IPS-NIHi7 (cell line): Measurements from ENCODE around the gene MILR1.
"Not testable (repeated sequence)": the region's sequence is repeated elsewhere in the genome, so short reads cannot be mapped to it uniquely, and the experiment has no call there.

Experiments used
- DNase-seq: peaks from one replicate; pipeline ENCODE4 v3.0.0; 2012; ENCODE audit warnings: mixed read lengths; ENCODE audit errors: extremely low spot score

Gene MILR1

GRCh38 chr17:64428406-64428805 is 20.5 kb upstream of the MILR1 start:
- DNase-seq = no peak

GRCh38 chr17:64430036-64430435 is 18.9 kb upstream of the MILR1 start:
- DNase-seq = not testable (repeated sequence)

- DNase-seq = no peak
Measured at GRCh38 chr17:64431534-64431933, 17.4 kb upstream of the MILR1 start.

GRCh38 chr17:64437944-64438525 is 10.9 kb upstream of the MILR1 start:
- DNase-seq = no peak

- not testable (repeated sequence) for DNase-seq
Measured at GRCh38 chr17:64439521-64439920, 9.4 kb upstream of the MILR1 start.

- DNase-seq = no peak
Measured at GRCh38 chr17:64439956-64440355, 9.0 kb upstream of the MILR1 start.

GRCh38 chr17:64441772-64442540 is 7.0 kb upstream of the MILR1 start:
- DNase-seq = no peak

DNA sequence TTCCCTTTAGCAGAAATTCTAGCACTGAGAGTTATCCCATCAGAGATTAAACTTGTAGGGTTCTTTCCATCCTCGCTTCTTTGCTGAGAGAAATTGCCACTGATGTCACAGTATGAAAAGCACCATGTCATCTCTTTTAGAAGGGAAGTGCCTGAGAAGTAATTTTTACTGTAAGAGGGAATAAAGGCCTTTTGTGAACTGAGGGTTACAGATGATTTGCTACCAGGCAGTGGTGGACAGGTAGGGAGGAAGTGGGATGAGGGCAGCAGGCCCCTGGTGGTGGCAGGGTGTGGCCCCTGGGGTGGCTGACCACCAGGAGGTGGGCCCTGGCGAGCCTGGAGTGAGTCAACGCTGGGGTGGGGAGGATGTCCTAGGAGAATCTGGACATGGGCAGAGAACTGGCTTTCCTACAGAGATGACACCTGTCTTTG is 6.4 kb upstream of the MILR1 start:
- DNase-seq = no peak

GRCh38 chr17:64443086-64443760 is 5.7 kb upstream of the MILR1 start:
- DNase-seq = no peak

GRCh38 chr17:64447526-64447925 is 1.4 kb upstream of the MILR1 start:
- no peak for DNase-seq

DNA sequence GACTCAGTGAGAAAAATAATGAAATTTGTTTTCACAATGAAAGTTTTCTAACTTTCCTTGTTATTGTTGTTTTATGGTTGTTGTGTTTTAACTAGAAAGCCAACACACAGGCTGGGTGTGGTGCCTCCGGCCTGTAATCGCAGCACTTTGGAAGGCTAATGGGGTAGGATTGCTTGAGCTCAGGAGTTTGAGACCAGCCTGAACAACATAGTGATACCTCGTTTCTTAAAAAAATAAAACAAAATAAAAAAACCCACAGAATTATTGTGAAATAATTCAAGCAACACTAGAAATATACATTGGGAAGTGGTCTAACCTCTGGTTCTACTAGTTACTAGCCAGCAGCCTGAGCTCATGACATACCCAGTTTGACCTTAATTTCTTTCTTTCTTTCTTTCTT is 630 bp downstream of the MILR1 start:
- DNase-seq = no peak

DNA sequence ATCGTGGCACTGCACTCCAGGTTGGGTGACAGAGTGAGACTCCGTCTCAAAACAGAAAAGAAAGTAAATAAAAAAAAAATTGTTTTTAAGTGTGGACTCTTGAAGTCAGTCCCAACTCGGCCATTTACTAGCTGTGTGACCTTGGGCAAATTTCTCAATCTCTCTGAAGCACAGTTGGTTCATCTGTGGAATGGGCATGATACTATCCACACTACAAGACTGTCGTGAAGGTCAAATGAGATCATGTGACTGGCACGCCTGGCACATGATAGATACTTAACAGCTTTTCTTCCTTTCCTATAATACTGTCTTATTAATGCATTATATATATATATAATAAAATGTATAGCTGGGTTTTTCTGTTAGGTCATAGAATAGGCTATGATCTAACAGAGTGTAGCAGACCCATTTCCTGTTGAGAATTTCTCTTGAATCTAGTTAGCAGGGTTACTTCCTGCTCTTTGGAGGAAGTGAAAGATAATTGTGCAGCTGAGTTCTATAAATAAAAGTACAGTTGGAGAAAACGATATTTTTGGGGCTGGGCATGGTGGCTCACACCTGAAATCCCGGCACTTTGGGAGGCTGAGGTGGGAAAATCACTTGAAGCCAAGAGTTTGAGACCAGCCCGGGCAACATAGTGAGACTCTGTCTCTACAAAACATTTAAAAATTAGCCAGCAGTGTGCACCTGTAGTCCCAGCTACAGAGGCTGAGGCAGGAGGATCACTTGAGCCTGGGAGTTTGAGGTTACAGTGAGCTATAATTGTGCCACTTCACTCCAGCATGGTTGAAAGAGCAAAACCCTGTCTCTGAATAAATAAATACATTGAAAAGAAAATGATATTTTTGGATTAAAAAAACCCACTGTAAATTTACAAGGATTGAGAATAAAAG is 7.3 kb downstream of the MILR1 start:
- DNase-seq = no peak

DNA sequence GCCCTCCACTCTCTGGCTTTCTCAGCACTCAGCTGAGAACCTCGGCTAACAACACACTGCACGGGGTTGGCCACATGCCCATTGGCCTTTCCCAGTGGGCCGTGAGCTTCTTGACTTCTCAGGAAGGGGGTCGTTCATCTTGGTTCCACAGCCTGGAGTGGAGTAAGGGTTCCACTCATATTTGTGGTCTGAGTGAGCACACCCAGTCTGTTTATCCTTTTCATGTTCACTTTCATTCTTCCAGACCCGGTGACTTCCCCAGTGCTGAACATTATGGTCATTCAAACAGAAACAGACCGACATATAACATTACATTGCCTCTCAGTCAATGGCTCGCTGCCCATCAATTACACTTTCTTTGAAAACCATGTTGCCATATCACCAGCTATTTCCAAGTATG is 8.2 kb downstream of the MILR1 start:
- no peak for DNase-seq

GRCh38 chr17:64458756-64459155 is 9.8 kb downstream of the MILR1 start:
- DNase-seq = no peak

- DNase-seq = no peak
Measured at GRCh38 chr17:64459284-64459747, 10.4 kb downstream of the MILR1 start.

GRCh38 chr17:64459818-64460217 is 10.9 kb downstream of the MILR1 start:
- DNase-seq = not testable (repeated sequence)

- no peak for DNase-seq
Measured at GRCh38 chr17:64460955-64461354, 12.0 kb downstream of the MILR1 start.

- DNase-seq = no peak
Measured at GRCh38 chr17:64461788-64462187, 12.9 kb downstream of the MILR1 start.

DNA sequence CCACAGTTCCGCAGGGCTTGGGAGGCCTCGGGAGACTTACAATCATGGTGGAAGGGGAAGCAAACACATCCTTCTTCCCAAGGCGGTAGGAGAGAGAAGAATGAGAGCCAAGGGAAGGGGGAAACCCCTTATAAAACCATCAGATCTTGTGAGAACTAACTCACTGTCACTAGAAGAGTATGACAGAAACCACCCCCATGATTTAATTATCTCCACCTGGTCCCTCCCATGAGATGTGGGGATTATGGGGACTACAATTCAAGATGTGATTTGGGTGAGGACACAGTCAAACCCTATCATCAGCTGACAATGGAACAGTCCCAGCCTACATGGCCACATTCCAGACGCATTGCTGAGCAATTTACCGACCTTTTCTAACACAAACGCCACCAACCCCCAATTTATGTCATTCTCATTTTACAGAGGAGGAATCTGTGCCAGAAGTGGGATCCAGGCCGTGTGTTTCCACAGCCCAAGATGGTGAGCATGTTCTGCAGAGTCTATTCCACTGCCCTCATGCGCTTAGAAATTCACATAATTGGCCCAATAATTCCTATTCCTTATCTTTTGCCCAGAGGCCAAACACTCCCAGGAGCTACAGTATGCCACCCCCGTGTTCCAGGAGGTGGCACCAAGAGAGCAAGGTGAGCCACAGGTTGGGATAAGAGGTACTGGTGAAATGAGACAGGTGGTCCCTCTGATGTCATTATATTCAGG is 17.3 kb downstream of the MILR1 start:
- no peak for DNase-seq

DNA sequence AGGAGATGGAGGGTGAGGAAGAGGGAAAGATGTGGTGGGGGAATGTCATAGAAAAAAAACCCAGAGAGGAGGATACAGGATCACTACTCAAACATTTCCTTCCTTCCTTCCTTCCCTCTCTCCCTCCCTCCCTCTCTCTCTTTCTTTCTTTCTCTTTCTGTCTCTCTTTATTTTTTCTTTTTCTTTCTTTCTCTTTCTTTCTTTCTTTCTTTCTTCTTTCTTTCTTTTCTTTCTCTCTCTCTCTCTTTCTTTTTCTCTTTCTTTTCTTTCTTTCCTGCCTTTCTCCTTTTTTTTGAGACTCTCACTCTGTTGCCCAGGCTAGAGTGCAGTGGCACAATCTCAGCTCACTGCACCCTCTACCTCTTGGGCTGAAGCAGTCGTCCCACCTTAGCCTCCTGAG is 17.9 kb downstream of the MILR1 start:
- DNase-seq = not testable (repeated sequence)

DNA sequence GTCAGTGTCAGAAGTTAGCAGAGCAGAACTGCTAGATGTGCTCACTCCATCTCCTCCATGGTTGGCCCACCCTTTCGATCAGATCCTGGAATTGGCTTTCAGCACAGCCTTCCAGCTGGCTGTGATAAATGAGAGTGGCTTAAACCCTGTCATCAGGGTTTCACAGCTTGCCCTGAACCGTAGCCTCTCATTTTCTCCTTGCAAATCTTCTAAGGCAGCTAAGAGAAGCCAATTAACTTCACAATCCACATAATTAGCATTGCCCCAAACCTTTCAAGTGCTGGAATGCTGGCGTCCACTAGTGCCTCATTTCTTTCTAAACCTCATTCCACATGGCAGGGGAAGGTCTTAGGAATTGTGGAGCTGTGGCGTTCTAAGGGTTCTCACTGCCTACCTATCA is 21.7 kb downstream of the MILR1 start:
- DNase-seq = peak; percentile 31
